ENCODE results near the gene FGFR3. TPM values are rescaled to one million over a fixed set of nuclear protein-coding genes. Genes with fewer than 3 reads are reported as not detected.

Gene FGFR3
- total RNA-seq, 1 experiment from 2014 or later = 34.3 TPM

DNA sequence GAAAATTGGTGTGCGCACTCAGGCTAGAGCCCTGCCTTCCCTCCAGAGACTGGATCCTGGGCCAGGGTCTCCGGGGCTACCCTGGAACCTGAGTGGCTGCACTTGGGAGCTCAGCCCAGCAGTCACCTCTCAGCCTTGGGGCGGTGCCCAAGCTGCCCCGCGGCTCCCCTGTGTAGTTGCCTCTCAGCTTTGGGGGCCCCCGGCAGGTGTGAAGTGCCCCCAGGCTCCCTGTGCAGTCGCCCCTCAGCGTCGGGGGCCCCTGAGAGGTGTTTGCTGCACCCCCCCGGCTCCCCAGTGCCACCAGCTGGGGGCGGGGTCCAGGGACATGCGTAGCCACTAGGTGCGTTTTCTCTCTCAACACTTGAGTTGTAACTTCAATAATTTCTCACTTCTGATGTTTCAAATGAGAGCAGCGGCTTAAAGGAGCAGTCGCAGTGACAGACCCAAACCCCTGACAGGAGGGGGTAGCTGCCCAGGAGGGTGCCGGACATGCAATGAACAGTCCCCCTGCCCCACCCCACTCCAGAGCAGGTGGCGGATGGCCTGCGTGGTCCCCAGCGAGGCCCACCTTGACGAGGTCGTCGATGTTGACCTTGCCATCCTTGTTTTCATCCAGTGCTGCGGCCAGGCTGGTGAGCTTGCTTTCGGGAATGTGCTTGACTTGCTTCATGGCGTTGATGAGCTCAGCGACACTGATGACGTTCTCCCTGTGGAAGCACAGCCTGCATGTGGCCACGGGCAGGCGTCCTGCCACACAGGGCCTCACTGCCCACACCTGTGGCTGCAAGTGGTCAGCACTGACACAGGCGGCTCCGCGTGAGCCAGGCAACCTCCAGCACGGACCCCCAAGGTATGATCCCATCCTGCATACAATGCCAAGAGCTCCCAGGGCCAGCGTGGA lies 22.3 kb downstream of the FGFR3 start:
- no TSS peak for BruUV-seq (replicated peaks)
- peaks cover 27% of the 10 kb centered on the region for H3K36me3 Mint-ChIP-seq (ENCODE audit: insufficient read depth, unreplicated experiment)
- CTCF ChIA-PET = no interaction called here

DNA sequence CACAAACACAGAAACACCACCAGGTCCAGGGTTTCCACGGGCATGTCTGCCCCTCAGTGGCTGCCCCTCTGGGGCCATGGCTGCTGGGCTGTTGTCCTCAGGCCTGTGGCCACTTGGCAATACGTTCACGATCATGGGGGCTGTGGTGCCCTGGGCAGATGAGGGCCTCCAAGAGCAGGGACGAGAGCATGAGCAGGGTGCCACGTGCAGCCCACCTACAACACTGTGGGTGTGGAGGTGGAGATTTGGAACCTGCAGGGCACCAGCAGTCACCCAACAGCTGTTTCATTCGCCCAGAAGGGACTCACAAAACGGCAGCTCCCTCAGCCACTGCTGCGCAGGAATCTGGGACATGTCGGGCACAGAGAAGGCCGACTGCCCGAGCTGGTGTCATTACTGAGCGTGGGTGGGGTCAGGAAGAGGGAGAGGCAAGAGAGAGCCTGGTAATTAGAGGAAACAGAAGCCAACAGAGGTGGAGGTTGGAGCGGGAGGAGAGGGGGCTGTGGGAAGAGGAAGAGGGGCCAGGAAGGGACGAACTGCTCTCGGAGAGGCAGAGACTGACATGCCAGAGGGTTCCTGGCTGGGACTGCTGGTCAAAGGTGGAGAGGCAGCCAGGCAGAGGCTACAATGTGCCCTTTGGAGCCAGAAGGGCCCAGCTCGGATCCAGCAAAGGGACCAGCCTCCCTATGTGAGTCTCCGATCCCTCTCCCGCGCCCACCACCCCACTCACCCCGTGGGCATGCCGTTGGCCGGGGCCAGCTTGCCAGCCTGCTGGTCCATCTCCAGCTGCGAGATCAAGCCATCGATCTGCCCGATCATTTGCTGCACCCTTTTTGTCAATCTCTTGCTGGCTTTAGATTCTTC lies 23.1 kb downstream of the FGFR3 start:
- peaks cover 27% of the 10 kb centered on the region for H3K36me3 Mint-ChIP-seq (ENCODE audit: insufficient read depth, unreplicated experiment)
- CTCF ChIA-PET = no interaction called here
- H3K4me3 Mint-ChIP-seq (ENCODE audit: low read depth, unreplicated experiment) = no peak overlapping the region
- DNase-seq = no peak
- no peaks in the 10 kb centered on the region for H3K27me3 Mint-ChIP-seq (ENCODE audit: unreplicated experiment)
- intact Hi-C loops (cut with micrococcal nuclease; ENCODE audit: unreplicated experiment) = no loop called here
- TF ChIP-seq CTCF (IDR thresholded peaks at IDR 0.05; ENCODE audit: unreplicated experiment) = no peak
- H3K9me3 Mint-ChIP-seq (ENCODE audit: low read depth, unreplicated experiment) = no peaks in the 10 kb centered on the region
- BruUV-seq (replicated peaks) = no TSS peak
- no peak overlapping the region for H3K27ac Mint-ChIP-seq (ENCODE audit: unreplicated experiment)
- H3K4me1 Mint-ChIP-seq (ENCODE audit: low read depth, unreplicated experiment) = no peaks in the 10 kb centered on the region

More for the DNA sequence above, 22.3 kb downstream of the FGFR3 start:
- no peak for DNase-seq
- no peaks in the 10 kb centered on the region for H3K4me1 Mint-ChIP-seq (ENCODE audit: low read depth, unreplicated experiment)
- H3K27ac Mint-ChIP-seq (ENCODE audit: unreplicated experiment) = no peak overlapping the region
- H3K27me3 Mint-ChIP-seq (ENCODE audit: unreplicated experiment) = no peaks in the 10 kb centered on the region
- TF ChIP-seq CTCF (IDR thresholded peaks at IDR 0.05; ENCODE audit: unreplicated experiment) = no peak
- intact Hi-C loops (cut with micrococcal nuclease; ENCODE audit: unreplicated experiment) = no loop called here
- no peak overlapping the region for H3K4me3 Mint-ChIP-seq (ENCODE audit: low read depth, unreplicated experiment)
- no peaks in the 10 kb centered on the region for H3K9me3 Mint-ChIP-seq (ENCODE audit: low read depth, unreplicated experiment)

DNA sequence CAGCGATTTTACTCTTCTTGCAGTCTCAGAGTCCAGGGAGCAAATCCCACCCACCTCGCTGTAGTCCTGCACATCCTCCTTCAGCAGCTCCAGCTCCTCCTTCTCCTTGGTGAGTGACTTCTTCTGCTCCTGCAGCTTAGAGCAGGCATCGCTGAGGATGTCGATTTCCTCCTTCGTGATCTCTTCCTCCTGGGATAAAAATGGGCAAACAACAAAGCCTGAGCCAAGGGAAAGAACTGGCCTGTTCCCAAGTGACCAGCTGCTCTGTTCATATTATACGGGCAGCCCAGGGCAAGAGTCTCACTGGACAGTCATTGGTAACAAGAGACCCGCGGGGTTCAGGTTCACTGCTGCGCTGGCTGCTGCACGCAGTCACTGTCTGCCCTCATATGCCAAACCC lies 26.2 kb downstream of the FGFR3 start:
- no peak for TF ChIP-seq CTCF (IDR thresholded peaks at IDR 0.05; ENCODE audit: unreplicated experiment)
- H3K9me3 Mint-ChIP-seq (ENCODE audit: low read depth, unreplicated experiment) = no peaks in the 10 kb centered on the region
- intact Hi-C loops (cut with micrococcal nuclease; ENCODE audit: unreplicated experiment) = no loop called here
- no peak overlapping the region for H3K4me3 Mint-ChIP-seq (ENCODE audit: low read depth, unreplicated experiment)
- no TSS peak for BruUV-seq (replicated peaks)
- H3K27me3 Mint-ChIP-seq (ENCODE audit: unreplicated experiment) = no peaks in the 10 kb centered on the region
- peaks cover 34% of the 10 kb centered on the region for H3K36me3 Mint-ChIP-seq (ENCODE audit: insufficient read depth, unreplicated experiment)
- H3K4me1 Mint-ChIP-seq (ENCODE audit: low read depth, unreplicated experiment) = no peaks in the 10 kb centered on the region
- H3K27ac Mint-ChIP-seq (ENCODE audit: unreplicated experiment) = no peak overlapping the region
- no peak for DNase-seq
- CTCF ChIA-PET = no interaction called here

- CTCF ChIA-PET = interaction anchor here (0.5 kb wide), 1 partner anchor 39 kb away, joined by 3 read pairs; no protein-coding TSS in a partner anchor
- BruUV-seq (replicated peaks) = no TSS peak
- intact Hi-C loops (cut with micrococcal nuclease; ENCODE audit: unreplicated experiment) = no loop called here
- Mint-ChIP-seq H3K36me3 (ENCODE audit: insufficient read depth, unreplicated experiment) (peaks cover 34% of the 10 kb centered on the region), H3K27ac (ENCODE audit: unreplicated experiment) (no peak overlapping the region), H3K9me3 (ENCODE audit: low read depth, unreplicated experiment) (no peaks in the 10 kb centered on the region), H3K4me3 (ENCODE audit: low read depth, unreplicated experiment) (no peak overlapping the region), H3K4me1 (ENCODE audit: low read depth, unreplicated experiment) (no peaks in the 10 kb centered on the region), H3K27me3 (ENCODE audit: unreplicated experiment) (no peaks in the 10 kb centered on the region)
- no peak for TF ChIP-seq CTCF (IDR thresholded peaks at IDR 0.05; ENCODE audit: unreplicated experiment)
- no peak for DNase-seq
These were observed 26.7 kb downstream of the FGFR3 start for GRCh38 chr4:1819816-1820215.

Data from Calu3 (cell line).